ENCODE results near the gene EXO1. TPM values are rescaled to one million over a fixed set of nuclear protein-coding genes. Genes with fewer than 3 reads are reported as not detected.

Gene EXO1
- polyA plus RNA-seq, 1 donor (not counting 4 experiments of a cell fraction or from before 2014, with no cell fraction given) = 5.4 TPM

GRCh38 chr1:241860922-241861321 lies 12.9 kb downstream of the EXO1 start:
- H3K9ac ChIP-seq (ENCODE audit: control insufficient read depth, extremely low read depth, insufficient read depth, low read length) = no peak overlapping the region
- no peaks in the 10 kb centered on the region for H3K4me1 ChIP-seq (ENCODE audit: control insufficient read depth, extremely low read depth, insufficient read depth, low read length)
- no peak for FAIRE-seq
- no peaks in the 10 kb centered on the region for H3K9me1 ChIP-seq (ENCODE audit: control insufficient read depth, extremely low read depth, insufficient read depth, low read length)
- no peak overlapping the region for H3K4me2 ChIP-seq (ENCODE audit: control insufficient read depth, extremely low read depth, insufficient read depth, low read depth, low read length)
- H4K20me1 ChIP-seq (ENCODE audit: control insufficient read depth, extremely low read depth, insufficient read depth, low read length) = no peaks in the 10 kb centered on the region
- DNase-seq (ENCODE audit: low read depth, low spot score) = no peak
- no peak overlapping the region for H3K4me3 ChIP-seq (ENCODE audit: control insufficient read depth in 2 of 3, extremely low read depth in 1 of 3, insufficient read depth in 2 of 3, low read depth in 1 of 3, low read length in 3 of 3)
- no peak overlapping the region for H2AFZ ChIP-seq (ENCODE audit: control insufficient read depth, low read length)
- H3K9me3 ChIP-seq (ENCODE audit: control insufficient read depth, low read depth, low read length) = no peaks in the 10 kb centered on the region
- no peak for TF ChIP-seq CTCF (optimal IDR thresholded peaks at IDR 0.05 in 1 of 3, IDR thresholded peaks at IDR 0.05 in 1 of 3, conservative IDR thresholded peaks at IDR 0.05 in 1 of 3; ENCODE audit: extremely low read depth in 1 of 3, insufficient read depth in 2 of 3, low read length in 3 of 3)
- TF ChIP-seq EZH2 (IDR thresholded peaks at IDR 0.05; ENCODE audit: low read length) = no peak
- no peaks in the 10 kb centered on the region for H3K27me3 ChIP-seq (ENCODE audit: control insufficient read depth, extremely low read depth, insufficient read depth, low read length)
- H3K79me2 ChIP-seq (ENCODE audit: control insufficient read depth, insufficient read depth, low read length) = no peaks in the 10 kb centered on the region
- dilution Hi-C loops (cut with MboI; ENCODE audit: extremely low pct_ligation_motif_present, low sequenced_read_pairs) = no loop called here
- H3K36me3 ChIP-seq (ENCODE audit: control insufficient read depth in 2 of 2, extremely low read depth in 1 of 2, insufficient read depth in 2 of 2, low read length in 2 of 2) = no peaks in the 10 kb centered on the region
- H3K27ac ChIP-seq (ENCODE audit: control insufficient read depth, insufficient read depth, low read length) = no peak overlapping the region

GRCh38 chr1:241869022-241869421 lies 21.0 kb downstream of the EXO1 start:
- H3K27ac ChIP-seq (ENCODE audit: control insufficient read depth, insufficient read depth, low read length) = no peak overlapping the region
- no peak overlapping the region for H3K4me3 ChIP-seq (ENCODE audit: control insufficient read depth in 2 of 3, extremely low read depth in 1 of 3, insufficient read depth in 2 of 3, low read depth in 1 of 3, low read length in 3 of 3)
- H3K4me1 ChIP-seq (ENCODE audit: control insufficient read depth, extremely low read depth, insufficient read depth, low read length) = no peaks in the 10 kb centered on the region
- TF ChIP-seq CTCF (optimal IDR thresholded peaks at IDR 0.05 in 1 of 3, IDR thresholded peaks at IDR 0.05 in 1 of 3, conservative IDR thresholded peaks at IDR 0.05 in 1 of 3; ENCODE audit: extremely low read depth in 1 of 3, insufficient read depth in 2 of 3, low read length in 3 of 3) (no peak), EZH2 (IDR thresholded peaks at IDR 0.05; ENCODE audit: low read length) (no peak)
- H3K27me3 ChIP-seq (ENCODE audit: control insufficient read depth, extremely low read depth, insufficient read depth, low read length) = no peaks in the 10 kb centered on the region
- H4K20me1 ChIP-seq (ENCODE audit: control insufficient read depth, extremely low read depth, insufficient read depth, low read length) = no peaks in the 10 kb centered on the region
- H3K9ac ChIP-seq (ENCODE audit: control insufficient read depth, extremely low read depth, insufficient read depth, low read length) = no peak overlapping the region
- H3K9me1 ChIP-seq (ENCODE audit: control insufficient read depth, extremely low read depth, insufficient read depth, low read length) = no peaks in the 10 kb centered on the region
- H2AFZ ChIP-seq (ENCODE audit: control insufficient read depth, low read length) = no peak overlapping the region
- DNase-seq (ENCODE audit: low read depth, low spot score) (no peak), FAIRE-seq (no peak)
- H3K79me2 ChIP-seq (ENCODE audit: control insufficient read depth, insufficient read depth, low read length) = no peaks in the 10 kb centered on the region
- H3K9me3 ChIP-seq (ENCODE audit: control insufficient read depth, low read depth, low read length) = no peaks in the 10 kb centered on the region
- peaks cover 0 to 7% of the 10 kb centered on the region in 2 experiments for H3K36me3 ChIP-seq (ENCODE audit: control insufficient read depth in 2 of 2, extremely low read depth in 1 of 2, insufficient read depth in 2 of 2, low read length in 2 of 2)
- H3K4me2 ChIP-seq (ENCODE audit: control insufficient read depth, extremely low read depth, insufficient read depth, low read depth, low read length) = no peak overlapping the region
- dilution Hi-C loops (cut with MboI; ENCODE audit: extremely low pct_ligation_motif_present, low sequenced_read_pairs) = no loop called here

All from keratinocyte (primary cell).